Measurements from ENCODE around the gene SH3RF3.

GRCh38 chr2:109183871-109184270 is 54.9 kb downstream of the SH3RF3 start:
- TF ChIP-seq, protein P1, sequence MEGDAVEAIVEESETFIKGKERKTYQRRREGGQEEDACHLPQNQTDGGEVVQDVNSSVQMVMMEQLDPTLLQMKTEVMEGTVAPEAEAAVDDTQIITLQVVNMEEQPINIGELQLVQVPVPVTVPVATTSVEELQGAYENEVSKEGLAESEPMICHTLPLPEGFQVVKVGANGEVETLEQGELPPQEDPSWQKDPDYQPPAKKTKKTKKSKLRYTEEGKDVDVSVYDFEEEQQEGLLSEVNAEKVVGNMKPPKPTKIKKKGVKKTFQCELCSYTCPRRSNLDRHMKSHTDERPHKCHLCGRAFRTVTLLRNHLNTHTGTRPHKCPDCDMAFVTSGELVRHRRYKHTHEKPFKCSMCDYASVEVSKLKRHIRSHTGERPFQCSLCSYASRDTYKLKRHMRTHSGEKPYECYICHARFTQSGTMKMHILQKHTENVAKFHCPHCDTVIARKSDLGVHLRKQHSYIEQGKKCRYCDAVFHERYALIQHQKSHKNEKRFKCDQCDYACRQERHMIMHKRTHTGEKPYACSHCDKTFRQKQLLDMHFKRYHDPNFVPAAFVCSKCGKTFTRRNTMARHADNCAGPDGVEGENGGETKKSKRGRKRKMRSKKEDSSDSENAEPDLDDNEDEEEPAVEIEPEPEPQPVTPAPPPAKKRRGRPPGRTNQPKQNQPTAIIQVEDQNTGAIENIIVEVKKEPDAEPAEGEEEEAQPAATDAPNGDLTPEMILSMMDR (IDR thresholded peaks at IDR 0.05): no peak
- TF ChIP-seq POLR2A (IDR thresholded peaks at IDR 0.05): no peak
